Gastroesophageal sphincter (tissue), 4 donors: Measurements from ENCODE around the gene AZIN2. TPM values are rescaled to one million over a fixed set of nuclear protein-coding genes. Genes with fewer than 3 reads are reported as not detected.
"Not testable (repeated sequence)": the region's sequence is repeated elsewhere in the genome, so short reads cannot be mapped to it uniquely, and the experiment has no call there.

Source experiments
- ATAC-seq: fragments of 150-250 bp; one replicate; pipeline ENCODE4 v1.9.1; 2016; ENCODE audit warnings: mild to moderate bottlenecking, moderate library complexity
- H3K27ac ChIP-seq, 4 donors: fragments of 200-600 bp; sonication (generic) in 3 of 4; 1 replicate in 3 of 4; 2 replicates in 1 of 4; pipeline ENCODE4 v1.5.1; 2016 to 2019
- H3K27me3 ChIP-seq: fragments of 200-600 bp; sonication (generic); one replicate; pipeline ENCODE4 v1.5.1; 2019
- H3K36me3 ChIP-seq, 2 donors: fragments of 200-600 bp; sonication (generic); one replicate each; pipeline ENCODE4 v1.5.1; 2019; ENCODE audit warnings: control low read depth in 1 of 2
- H3K4me1 ChIP-seq, 3 donors: fragments of 200-600 bp; sonication (generic); 1 replicate in 2 of 3; 2 replicates in 1 of 3; pipeline ENCODE4 v1.5.1; 2016 to 2019; ENCODE audit warnings: control low read depth in 2 of 3
- H3K4me3 ChIP-seq, 2 donors: fragments of 200-600 bp; sonication (generic); one replicate each; pipeline ENCODE4 v1.5.1; 2019; ENCODE audit warnings: mild to moderate bottlenecking in 1 of 2, moderate library complexity in 1 of 2
- H3K9me3 ChIP-seq, 3 donors: fragments of 200-600 bp; sonication (generic); one replicate each; pipeline ENCODE4 v1.5.1; 2017 to 2019; ENCODE audit warnings: control low read depth in 2 of 3
- EP300 ChIP-seq: sonication (generic); formaldehyde crosslinking; IDR thresholded peaks from one replicate; pipeline ENCODE4 v1.6.1; 2017; ENCODE audit warnings: antibody characterized with exemption, mild to moderate bottlenecking
- POLR2A ChIP-seq, 2 donors: fragments of 450-650 bp; IDR thresholded peaks; one replicate each; pipeline ENCODE4 v1.6.1; 2017; ENCODE audit warnings: antibody characterized with exemption in 2 of 2, mild to moderate bottlenecking in 2 of 2, moderate library complexity in 1 of 2
- POLR2AphosphoS5 ChIP-seq: sonication (generic); formaldehyde crosslinking; IDR thresholded peaks from one replicate; pipeline ENCODE4 v1.6.1; 2017; ENCODE audit warnings: antibody characterized with exemption
- WGBS, 2 donors: methylation state at CpG; one replicate each; pipeline ENCODE4 v1.1.5; 2018; ENCODE audit warnings: low coverage in 1 of 2; 5-methylcytosine and 5-hydroxymethylcytosine counted together
- total RNA-seq, 4 donors: library from RNA; depleted of rRNA; stranded (reverse); fragments of >200 nt; gene quantifications; one replicate each; pipeline ENCODE4 v1.1.0, GENCODE V29; 2016
- TF ChIP-seq, protein P1 (sequence below), 4 experiments: fragments of 200-600 bp in 2 of 4; fragments of 450-650 bp in 2 of 4; sonication (generic) in 1 of 4; IDR thresholded peaks; one replicate each; pipeline ENCODE4 v1.5.1; 2017 to 2019; ENCODE audit warnings: antibody characterized with exemption in 4 of 4, mild to moderate bottlenecking in 2 of 4, moderate library complexity in 2 of 4

Gene AZIN2
- total RNA-seq, 4 donors from 2014 or later = 0.31 to 6.4 (median 2.8) TPM

DNA sequence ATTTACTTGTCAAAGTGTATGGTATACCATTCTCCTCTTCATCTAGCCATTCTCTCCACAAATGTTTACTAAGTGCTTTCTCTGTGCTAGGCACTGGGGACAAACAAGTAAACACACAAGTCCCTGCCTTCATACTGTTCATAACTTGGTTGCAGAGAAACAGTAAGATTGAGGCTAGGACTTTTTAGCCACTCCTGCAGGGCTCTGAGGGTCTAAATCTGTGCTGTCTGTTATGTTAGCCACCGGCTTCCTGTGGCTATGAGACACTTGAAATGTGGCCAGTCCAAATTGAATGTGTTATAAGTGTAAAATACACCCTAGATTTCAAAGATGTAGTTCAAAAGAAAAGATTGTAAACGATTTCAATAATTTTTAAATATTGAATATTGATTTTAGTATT is 50.2 kb downstream of the AZIN2 start:
- Histone ChIP-seq H3K27me3 (no peaks in the 10 kb centered on the region), H3K4me3 (no peak overlapping the region), H3K9me3 (no peaks in the 10 kb centered on the region), H3K4me1 (peaks cover 0 to 18% (median 4%) of the 10 kb centered on the region in 3 donors), H3K36me3 (peaks cover 0 to 8% of the 10 kb centered on the region in 2 donors), H3K27ac (no peak overlapping the region)
- no peak for TF ChIP-seq POLR2AphosphoS5
- no peak for TF ChIP-seq POLR2A (IDR thresholded peaks at IDR 0.05)
- TF ChIP-seq EP300 = no peak
- TF ChIP-seq, protein P1, sequence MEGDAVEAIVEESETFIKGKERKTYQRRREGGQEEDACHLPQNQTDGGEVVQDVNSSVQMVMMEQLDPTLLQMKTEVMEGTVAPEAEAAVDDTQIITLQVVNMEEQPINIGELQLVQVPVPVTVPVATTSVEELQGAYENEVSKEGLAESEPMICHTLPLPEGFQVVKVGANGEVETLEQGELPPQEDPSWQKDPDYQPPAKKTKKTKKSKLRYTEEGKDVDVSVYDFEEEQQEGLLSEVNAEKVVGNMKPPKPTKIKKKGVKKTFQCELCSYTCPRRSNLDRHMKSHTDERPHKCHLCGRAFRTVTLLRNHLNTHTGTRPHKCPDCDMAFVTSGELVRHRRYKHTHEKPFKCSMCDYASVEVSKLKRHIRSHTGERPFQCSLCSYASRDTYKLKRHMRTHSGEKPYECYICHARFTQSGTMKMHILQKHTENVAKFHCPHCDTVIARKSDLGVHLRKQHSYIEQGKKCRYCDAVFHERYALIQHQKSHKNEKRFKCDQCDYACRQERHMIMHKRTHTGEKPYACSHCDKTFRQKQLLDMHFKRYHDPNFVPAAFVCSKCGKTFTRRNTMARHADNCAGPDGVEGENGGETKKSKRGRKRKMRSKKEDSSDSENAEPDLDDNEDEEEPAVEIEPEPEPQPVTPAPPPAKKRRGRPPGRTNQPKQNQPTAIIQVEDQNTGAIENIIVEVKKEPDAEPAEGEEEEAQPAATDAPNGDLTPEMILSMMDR (IDR thresholded peaks at IDR 0.05) = no peak
- WGBS, 2 donors = 80 to 84% methylated on average over 2 of the region's 2 CpGs
- no peak for ATAC-seq

DNA sequence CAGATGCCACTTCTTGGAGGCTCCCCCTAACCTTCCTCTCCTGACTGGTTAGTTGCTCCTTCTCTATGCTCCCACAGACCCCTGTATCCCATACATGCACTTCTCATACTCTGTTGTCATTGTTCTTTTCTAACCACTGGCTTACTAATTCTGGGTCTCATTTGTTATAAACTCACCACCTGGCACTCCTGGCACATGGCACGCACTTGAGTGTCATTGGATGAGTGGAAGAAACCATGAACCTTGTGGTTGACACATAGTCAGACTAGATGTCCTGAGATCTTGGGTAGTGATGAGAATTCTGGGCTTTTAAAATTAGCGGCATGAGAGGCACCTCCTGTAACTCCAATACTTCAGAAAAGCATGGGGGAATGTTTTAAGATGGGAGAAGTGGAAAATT is 51.6 kb downstream of the AZIN2 start:
- H3K9me3 ChIP-seq = no peaks in the 10 kb centered on the region
- no peaks in the 10 kb centered on the region for H3K27me3 ChIP-seq
- no peak for TF ChIP-seq EP300
- no peak for TF ChIP-seq POLR2A (IDR thresholded peaks at IDR 0.05)
- TF ChIP-seq POLR2AphosphoS5 = no peak
- TF ChIP-seq, protein P1 (IDR thresholded peaks at IDR 0.05) = no peak
- 71 to 100% methylated on average over 1 to 2 of the region's 2 CpGs for WGBS, 2 donors
- no peak overlapping the region for H3K27ac ChIP-seq
- ATAC-seq = no peak
- H3K36me3 ChIP-seq = peaks cover 0 to 8% of the 10 kb centered on the region in 2 donors
- peaks cover 0 to 11% (median 0%) of the 10 kb centered on the region in 3 donors for H3K4me1 ChIP-seq
- no peak overlapping the region for H3K4me3 ChIP-seq

DNA sequence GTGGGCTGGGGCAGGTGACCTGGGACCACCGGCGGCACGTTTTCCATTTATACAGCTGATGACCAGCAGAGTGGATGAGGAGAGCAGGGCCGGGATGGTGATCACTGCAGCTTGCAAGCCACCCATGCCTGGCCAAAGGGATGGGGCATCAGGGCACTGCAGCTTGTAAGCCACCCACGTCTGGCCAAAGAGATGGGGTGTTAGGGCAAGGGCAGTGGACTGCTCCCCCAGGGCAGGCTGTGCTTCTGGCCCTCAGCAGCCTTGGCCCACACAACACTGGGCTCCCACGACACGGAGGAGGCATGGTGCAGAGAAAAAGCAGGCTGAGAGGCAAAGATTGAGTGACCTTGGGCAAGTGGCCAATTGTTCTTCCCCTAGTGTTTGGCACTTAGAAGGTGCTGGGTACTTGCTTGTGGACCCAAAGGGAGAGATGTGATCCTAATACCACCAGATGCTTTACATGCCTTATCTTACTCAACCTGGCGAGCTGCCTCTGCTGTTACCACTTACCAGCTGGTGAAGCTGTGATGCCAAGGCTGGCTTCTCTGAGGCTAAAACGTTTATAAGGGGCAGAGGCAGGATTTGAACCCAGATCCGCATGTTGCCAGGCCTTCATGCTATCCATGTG is 52.6 kb downstream of the AZIN2 start:
- Histone ChIP-seq H3K4me1 (peaks cover 0 to 1% (median 0%) of the 10 kb centered on the region in 3 donors), H3K36me3 (peaks cover 0 to 8% of the 10 kb centered on the region in 2 donors), H3K4me3 (no peak overlapping the region), H3K27ac (no peak overlapping the region), H3K27me3 (no peaks in the 10 kb centered on the region), H3K9me3 (no peaks in the 10 kb centered on the region)
- ATAC-seq = no peak
- no peak for TF ChIP-seq EP300
- TF ChIP-seq POLR2AphosphoS5 = no peak
- TF ChIP-seq, protein P1 (IDR thresholded peaks at IDR 0.05) = no peak
- TF ChIP-seq POLR2A (IDR thresholded peaks at IDR 0.05) = no peak
- 50% methylated on average over 2 of the region's 10 CpGs; no CpG with 5 or more reads in 1 of the 2 donors for WGBS, 2 donors

DNA sequence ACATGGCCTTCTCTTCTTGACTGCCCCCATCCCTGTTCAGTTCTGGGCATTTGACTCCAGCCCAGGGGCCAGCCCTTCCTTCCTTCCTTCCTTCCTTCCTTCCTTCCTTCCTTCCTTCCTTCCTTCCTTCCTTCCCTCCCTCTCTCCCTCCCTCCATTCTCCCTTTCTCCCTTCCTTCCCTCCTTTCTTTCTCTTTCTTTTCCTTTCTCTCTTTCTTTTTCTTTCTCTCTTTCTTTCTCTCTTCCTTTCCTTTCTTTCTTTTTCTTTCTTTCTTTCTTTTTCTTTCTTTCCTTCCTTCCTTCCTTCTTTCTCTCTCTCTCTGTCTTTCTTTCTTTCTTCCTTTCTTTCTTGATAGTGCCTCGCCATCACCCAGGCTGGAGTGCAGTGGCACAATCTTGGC is 55.1 kb downstream of the AZIN2 start:
- H3K27ac ChIP-seq, H3K36me3 ChIP-seq, H3K4me3 ChIP-seq, H3K4me1 ChIP-seq, H3K9me3 ChIP-seq, H3K27me3 ChIP-seq, ATAC-seq: not testable (repeated sequence)
- WGBS, 2 donors = 100% methylated on average over 1 of the region's 1 CpG

DNA sequence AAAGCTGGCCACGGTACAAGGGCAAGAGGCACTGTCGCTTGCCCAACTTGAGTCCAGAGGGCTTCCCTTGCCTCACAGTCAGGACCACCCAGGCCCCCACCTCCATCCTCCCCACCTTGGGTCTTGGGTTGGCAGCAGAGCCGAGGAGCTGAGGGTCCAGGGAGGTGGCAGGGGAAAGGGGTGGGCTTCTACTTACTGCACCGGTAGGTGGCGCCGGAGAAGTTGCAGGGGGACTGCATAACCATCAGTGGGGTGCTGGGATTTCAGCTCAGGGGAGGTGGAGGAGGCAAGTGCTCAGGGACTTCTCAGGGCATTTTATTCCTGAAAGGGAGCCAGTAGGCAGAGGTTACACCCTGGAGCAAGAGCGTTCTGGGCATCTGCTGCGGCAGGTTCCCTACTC is 56.8 kb downstream of the AZIN2 start:
- Histone ChIP-seq H3K27ac (no peak overlapping the region), H3K4me1 (peaks cover 0 to 14% (median 0%) of the 10 kb centered on the region in 3 donors), H3K4me3 (no peak overlapping the region), H3K9me3 (no peaks in the 10 kb centered on the region), H3K27me3 (no peaks in the 10 kb centered on the region), H3K36me3 (peaks cover 0 to 8% of the 10 kb centered on the region in 2 donors)
- TF ChIP-seq EP300 (no peak), POLR2AphosphoS5 (no peak), POLR2A (IDR thresholded peaks at IDR 0.05) (no peak)
- TF ChIP-seq, protein P1 (IDR thresholded peaks at IDR 0.05) = peak in 2 of 4 experiments; percentile 16 to 56
- WGBS, 2 donors = 45% methylated on average over 4 of the region's 8 CpGs; no CpG with 5 or more reads in 1 of the 2 donors
- ATAC-seq = no peak
